HG02884 (cell line): ENCODE results near the gene WASHC3.
"Not testable (repeated sequence)": the region's sequence is repeated elsewhere in the genome, so short reads cannot be mapped to it uniquely, and the experiment has no call there.

Source experiments
- ATAC-seq: cut with Tn5 transposase; IDR thresholded peaks from one replicate; pipeline ENCODE4 v1.9.1; 2021; ENCODE audit warnings: mild to moderate bottlenecking, moderate library complexity; ENCODE audit not compliant: unreplicated experiment

WASHC3 gene, protein sequence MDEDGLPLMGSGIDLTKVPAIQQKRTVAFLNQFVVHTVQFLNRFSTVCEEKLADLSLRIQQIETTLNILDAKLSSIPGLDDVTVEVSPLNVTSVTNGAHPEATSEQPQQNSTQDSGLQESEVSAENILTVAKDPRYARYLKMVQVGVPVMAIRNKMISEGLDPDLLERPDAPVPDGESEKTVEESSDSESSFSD

DNA sequence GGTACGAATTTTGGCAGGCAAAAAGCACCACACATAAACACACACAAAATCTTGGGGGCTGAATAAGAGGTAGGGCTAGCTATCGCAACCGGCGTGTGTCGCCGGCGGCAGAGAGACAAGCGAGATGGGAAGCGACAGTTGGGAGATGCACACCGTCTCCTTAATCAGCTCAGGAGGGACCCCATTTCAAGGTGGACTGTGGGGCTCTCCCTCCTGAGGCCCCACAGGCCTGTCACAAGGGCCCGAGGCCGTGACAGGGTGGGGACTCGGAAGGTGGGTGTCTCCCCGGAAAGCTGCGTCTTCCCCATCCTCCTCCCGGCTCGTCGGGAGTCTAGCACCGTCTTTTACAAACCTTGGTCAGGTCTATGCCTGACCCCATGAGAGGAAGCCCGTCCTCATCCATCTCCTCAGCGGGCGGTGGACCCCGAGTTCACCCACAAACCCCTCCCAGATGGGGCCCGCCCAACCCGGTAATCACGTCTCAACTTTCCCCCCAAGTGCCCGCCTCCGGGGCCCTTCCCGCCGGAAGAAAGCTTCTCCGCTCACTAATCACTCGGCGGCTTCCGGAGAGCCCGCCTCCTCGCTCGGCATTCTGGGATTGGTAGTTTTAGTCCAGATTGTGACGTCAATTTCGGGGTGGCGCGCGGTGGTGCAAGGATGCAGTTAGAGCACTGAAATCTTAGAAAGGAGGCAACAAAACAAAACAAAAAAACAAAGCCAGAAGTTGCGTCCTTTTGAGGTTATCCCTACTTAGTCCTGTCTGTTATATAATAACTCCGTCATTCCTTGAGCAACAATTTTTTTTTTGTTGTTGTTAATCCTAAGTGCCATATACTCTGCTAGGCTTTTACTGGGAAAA, at the start of gene WASHC3:
TSS of gene WASHC3 (minus strand) at position 432 of the 859 bp plus-strand sequence. CDS start at position 403, 29 bp downstream.
- peak; percentile 92 for ATAC-seq

DNA sequence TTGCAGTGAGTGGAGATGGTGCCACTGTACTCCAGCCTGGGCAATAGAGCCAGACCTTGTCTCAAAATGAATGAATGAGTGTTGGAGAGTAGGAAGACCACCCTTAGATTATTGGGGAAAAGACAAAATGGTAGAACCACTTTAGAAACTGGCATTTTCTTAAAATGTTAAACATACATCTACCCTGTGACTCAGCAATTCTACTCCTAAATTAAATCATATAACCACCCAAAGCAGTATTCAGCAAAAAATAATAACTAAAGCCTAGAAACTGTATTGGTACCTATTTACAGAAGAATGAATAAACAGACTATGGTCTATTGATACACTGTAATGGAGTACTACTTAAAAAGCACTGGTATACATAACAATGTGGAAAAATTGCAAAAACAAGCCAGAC, 49.0 kb upstream of the WASHC3 start:
- no peak for ATAC-seq

DNA sequence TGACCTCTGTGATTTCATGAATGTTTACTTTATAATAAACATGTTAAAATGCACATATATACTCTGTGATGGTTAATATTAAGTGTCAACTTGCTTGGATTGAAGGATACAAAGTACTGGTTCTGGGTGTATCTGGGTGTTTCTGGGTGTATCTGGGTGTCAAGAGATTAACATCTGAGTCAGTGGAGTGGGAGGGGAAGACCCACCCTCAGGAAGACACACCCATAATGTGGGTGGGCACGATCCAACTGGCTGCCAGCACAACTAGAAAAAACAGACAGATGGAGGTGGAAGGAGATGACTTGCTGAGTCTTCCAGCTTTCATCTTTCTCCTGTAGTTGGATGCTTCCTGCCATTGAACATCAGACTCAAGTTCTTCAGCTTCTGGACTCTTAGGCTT, 46.2 kb upstream of the WASHC3 start:
- ATAC-seq, result no peak

DNA sequence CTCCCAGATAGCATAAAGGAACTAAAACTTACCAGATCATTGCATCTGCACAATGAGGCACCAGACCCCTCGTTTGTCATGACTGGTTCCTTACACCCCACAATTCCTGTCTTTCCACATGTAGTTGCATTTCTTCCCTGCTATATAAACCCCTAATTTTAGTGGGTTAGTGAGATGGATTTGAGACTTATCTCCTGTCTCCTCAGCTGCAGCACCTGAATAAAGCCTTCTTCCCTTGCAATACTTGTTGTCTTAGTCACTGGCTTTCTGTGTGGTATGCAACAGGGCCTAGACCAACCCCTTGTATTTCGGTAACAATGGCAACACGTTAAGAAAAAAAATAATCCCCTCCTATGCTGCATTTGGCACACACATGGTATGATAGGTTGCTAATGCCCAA, 45.1 kb upstream of the WASHC3 start:
- no peak for ATAC-seq

DNA sequence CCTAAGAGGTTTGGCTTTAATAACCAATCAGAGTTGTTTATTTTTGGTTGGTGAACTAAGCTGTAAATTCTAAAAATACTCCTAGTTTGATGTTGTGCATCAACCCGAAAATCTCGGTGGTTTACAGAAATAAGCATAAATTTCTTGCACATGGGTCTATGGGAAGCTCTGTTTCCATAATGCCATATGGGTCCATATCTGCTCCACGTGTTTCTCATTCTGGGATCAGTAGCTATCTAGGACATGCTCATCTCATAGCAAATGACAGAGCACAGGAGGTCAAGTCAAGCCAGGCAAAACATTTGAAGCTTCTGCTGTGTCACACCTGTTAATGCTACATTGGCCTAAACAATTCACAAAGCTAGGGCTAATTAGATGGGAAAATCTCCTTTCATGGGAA, 35.1 kb upstream of the WASHC3 start:
- no peak for ATAC-seq

DNA sequence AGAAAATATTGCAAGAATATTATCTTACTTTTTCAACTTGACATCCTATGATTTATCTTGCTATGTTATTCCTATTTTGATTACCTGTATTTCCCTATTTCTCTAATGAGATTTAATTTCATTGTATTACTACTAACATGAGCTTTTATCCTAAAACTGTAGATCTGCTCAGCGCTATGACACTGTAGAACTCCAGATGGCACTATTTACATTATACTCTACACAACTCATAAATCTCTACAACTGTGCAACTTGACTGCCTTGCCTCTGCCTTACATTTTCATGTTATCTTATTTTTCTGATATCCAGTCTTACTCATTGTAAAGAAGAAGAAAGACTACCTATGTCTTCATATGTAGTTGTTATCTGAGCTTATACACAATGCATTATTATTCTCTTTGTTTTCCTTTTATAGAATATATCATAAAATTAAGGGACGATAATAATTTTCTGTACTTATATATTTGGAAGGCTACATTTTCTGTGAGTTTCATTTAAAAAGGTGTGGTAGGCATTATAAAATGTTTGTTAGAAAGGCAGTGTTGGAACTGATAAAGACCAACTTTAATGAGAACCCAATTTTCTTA, 34.0 kb upstream of the WASHC3 start:
- no peak for ATAC-seq

DNA sequence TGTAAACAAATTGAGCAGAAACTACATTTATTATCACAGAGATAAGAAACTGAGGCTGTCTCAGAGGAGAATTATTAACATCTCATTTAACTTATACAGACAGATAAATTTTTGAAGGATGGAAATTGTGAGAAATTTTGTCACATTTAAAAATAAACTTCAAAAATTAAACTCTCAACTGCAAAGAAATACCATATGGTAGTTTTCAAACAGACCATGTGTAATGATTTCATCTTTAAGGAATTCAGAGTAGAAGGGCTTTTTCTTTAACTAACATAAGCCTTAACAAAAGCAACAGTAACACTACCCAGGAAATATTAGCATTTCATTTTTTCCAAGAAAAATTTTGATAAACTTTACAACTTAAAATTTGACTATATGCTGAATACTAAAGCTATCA, 31.5 kb upstream of the WASHC3 start:
- ATAC-seq, result no peak

DNA sequence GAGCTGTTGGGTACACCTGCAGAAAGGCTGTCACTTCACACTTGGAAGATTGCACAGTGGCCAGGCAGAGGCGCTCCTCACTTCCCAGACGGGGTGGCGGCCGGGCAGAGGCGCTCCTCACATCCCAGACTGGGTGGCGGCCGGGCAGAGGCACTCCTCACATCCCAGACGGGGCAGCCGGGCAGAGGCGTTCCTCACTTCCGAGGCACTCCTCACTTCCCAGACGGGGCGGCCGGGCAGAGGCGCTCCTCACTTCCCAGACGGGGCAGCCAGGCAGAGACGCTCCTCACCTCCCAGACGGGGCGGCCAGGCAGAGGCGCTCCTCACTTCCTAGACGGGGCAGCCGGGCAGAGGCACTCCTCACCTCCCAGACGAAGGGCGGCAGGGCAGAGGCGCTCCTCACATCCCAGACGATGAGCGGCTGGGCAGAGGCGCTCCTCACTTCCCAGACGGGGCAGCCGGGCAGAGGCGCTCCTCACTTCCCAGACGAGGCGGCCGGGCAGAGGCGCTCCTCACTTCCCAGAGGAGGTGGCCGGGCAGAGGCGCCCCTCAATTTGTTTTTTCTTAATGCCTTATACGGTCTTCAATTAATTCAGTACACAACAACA, 27.5 kb upstream of the WASHC3 start:
- not testable (repeated sequence) for ATAC-seq

DNA sequence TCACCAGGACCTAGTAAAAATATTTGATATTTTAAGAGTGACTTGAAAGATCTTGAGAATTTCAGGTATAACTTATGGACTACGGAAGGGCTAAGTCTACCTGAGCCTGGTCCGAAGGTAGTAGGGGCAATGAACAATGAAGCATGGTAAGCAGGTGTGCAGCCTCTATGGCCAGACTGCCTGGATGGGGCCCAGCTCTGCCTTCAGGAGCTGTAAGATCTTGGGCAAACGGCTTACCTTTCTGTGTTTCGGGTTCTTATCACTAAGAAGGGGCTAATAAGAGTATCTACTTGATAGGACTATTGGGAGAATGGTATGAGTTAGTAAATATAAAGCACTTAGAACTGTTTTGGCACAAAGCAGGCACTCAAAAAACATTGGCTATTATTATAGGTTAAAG, 19.1 kb upstream of the WASHC3 start:
- ATAC-seq, result no peak

DNA sequence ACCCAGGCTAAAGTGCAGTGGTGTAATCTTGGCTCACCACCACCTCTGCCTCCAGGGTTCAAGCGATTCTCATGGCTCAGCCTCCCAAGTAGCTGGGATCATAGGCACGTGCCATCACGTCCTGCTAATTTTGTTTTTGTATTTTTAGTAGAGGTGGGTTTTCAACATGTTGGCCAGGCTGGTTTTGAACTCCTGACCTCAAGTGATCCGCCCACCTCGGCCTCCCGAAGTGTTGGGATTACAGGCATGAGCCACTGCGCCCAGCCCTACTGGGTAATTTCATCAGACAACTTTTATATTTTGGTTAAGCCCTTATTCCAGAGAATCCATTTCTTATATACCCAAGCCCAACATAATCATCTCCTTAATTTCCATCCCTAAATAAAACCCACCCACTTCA, 10.3 kb upstream of the WASHC3 start:
- not testable (repeated sequence) for ATAC-seq

DNA sequence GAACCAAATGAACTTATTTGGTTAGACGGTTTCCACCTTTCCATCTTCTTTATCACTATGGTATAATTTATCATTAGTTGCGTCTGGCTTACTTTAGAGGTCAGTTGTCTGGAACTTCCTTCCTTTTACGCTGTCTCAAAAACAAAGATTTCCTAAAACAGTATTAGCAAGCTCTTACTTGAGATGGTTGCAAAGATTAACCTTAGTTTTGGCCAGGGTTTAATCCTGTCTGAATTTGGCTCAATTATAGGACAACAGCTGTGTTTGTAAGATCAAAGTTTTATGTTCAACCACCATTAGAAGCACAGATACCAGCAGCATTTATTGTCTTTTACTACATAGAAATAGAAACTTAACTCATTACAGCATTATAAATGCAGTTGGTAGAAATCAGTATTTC, 7.9 kb upstream of the WASHC3 start:
- ATAC-seq, result no peak

DNA sequence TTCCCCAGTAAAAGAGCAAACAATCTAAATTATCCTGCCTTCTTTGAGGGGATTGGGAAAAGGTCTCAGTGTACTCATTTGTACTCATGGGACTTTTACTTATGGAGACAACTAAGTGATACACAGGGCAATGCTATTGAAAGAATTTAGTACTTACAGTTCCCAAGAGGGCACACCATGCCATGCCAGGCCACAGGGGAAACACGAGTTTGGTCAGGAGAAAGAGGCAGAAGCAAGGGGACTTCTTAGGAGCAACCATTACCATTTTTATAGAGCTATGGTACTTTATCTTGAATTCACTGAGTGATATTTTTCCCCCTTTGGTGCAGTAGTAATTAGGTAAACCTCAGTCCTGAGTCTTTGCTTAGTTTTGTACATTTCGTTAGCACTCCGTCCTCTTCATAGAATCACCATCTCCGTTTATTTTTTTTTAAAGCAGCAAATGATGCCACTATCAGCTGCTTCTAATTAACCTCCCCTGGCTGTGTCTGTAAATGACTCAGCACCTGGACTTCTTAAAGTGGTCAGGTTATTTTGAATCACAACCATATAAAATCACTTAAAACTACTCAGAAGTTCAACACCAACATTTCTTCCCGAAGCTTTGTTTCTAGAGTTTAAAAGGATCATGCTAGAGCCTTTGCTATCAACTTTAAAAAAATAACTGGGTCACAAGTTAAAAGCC, 5.9 kb upstream of the WASHC3 start:
- ATAC-seq, result no peak

DNA sequence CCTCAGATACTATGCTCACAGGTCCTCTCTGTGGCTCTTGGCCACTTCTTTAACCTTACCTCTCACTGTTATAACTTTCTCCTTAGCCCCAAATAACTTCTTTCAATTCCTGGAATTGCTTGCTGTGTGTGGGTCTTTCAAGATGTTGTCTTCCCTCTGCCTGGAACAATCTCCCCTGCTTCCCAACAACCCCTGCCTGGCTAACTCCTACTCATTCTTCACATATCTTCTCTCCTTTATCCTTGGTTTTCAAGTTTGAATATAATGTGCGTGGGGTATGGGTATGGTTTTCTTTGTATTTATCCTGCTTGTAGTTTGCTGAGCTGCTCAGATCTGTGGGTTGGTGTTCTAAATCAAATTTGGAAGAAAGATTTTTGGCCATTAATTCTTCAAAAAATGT, 2.7 kb upstream of the WASHC3 start:
- ATAC-seq, result no peak

DNA sequence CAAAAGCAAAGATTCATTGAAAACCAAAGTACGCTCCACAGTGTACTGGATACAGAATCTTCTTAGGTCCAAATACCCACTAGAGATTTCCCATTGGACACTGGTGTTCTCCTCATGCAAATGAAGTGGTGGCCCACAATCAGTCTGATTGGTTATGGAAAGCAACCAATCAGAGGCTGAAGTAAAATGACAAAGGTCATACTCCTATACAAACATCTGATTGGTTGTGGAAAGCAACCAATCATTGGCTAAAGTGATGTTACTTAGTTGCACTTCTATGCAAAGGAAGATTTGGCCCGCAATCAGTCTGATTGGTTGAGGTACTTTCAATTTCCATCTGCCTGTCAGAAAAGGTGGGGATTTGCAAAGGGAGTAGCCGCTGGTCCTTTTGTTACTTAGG, 1.3 kb upstream of the WASHC3 start:
- ATAC-seq, result no peak

DNA sequence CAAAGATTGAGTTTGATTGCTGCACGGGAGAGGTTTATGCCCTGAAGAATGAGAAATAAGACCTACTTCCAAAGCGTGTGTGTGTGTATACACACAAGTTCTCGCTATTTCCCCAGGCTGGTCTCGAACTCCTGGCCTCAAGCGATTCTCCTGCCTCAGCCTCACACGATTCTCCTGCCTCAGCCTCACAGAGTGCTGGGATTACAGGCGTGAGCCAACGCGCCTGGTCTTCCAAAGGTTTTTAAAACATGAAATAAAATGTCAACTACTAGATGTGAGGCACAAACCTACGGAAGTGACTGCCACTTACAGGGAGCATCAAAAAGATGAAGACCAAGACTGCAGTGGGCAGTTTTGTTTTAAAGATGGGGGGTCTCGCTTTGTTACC, 622 bp upstream of the WASHC3 start:
- ATAC-seq, result no peak

DNA sequence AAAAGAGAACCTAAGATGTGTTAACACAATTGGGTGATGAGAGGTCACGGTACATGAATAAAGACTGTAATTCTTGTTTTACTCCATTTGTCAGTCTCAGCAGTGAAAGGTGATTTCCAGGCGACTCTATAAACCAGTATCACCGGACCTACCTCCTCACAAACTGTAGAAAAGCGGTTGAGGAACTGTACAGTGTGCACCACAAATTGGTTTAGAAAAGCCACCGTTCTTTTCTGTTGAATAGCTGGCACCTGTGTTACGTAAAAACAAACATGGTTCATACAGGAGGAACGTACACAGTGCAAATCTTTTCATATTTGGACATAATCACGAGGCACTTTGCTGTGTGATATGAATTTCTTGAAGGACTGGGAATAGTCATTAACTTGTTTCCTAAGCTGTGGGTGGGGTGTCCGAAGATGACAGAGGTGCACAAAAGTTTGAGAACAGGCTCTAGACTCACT, 663 bp downstream of the WASHC3 start:
- ATAC-seq, result peak; percentile 31

DNA sequence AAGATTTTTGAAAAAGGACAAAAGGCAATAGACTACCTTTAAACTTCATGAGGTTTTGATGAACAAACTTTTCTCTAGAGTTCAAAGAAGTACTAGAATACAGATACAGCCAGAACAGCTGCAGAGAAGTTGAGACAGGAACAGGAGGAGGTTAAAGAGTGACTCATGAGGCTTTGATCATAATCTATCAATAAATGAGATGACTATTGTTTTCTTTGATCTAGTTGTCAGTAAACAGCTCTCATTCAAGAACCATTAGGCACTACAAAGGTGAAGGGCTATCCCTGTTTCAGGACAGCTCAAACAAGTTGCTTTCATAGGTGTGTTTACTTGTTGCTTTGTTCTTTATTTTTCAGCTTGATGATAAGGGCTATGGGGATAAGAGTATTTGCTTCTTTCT, 2.4 kb downstream of the WASHC3 start:
- no peak for ATAC-seq

DNA sequence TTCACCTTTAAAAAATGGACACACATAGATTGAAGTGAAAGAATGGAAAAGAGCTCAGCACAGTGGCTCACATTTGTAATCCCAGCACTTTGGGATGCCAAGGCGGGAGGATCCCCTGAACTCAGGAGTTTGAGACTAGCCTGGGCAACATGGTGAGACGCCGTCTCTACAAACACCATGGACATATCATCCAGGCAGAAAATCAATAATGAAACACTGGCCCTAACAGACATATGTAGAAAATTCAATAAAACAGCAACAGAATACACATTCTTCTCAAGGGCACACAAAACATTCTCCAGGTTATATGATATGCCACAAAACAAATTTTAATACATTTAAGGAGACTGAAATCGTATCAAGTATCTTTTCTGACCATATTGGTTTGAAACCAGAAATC, 7.4 kb downstream of the WASHC3 start:
- no peak for ATAC-seq

DNA sequence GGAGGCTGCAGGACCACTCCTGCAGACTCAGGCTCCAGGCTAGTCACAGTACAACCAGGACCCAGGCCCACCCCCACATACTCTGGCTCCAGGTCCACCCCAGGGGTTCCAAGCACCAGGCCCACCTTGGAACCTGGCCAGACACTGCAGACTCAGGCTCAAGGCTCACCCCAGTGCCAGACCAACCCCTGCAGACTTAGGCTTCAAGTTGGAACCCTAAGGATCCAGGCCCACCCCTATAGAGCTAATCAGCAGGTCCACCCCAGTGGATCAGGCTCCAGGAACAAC, 8.8 kb downstream of the WASHC3 start:
- ATAC-seq, result no peak

DNA sequence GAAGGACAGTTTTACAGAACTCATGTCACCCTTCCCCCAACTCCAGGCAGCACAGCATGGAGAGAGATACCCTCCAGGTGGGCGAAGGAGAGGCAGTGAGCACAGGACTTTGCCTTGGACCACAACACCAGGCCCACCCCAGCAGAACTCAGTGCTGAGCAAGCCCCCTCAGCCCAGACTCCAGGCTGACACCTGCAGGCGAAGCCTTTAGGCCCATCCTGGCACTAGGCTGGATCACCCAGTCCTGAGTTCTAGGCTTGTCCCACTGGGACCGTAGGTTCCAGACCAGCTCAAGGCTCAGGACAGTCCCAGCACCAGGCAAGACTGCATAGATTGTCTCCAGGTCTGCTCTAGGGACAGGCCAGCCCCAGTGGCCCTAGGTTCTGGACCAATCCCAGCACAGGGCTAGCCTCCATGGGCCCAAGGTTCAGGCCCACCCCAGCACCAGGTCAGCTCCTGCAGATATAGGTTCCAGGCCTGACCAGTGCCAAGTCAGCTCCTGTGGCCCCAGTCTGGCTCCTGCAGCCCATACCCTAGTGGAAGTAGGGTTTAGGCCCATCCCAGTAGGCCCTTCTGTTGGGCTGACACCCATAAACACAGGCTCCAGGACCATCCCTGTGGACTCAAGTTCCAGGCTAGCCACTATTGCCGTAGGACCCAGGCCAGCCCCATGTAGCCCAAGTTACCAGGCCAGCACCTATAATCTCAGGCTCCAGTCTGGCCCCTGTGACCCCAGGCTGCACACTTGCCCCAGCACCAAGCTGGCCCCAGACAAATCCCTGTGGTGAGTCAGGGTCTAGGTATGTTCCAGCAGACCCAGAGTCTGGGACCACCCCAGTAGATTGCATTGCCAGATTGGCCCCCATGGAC, 9.4 kb downstream of the WASHC3 start:
- ATAC-seq, result peak; percentile 10
